Measurements from ENCODE around the gene GPR149.
"Not testable (repeated sequence)": the region's sequence is repeated elsewhere in the genome, so short reads cannot be mapped to it uniquely, and the experiment has no call there.

GPR149 gene, protein sequence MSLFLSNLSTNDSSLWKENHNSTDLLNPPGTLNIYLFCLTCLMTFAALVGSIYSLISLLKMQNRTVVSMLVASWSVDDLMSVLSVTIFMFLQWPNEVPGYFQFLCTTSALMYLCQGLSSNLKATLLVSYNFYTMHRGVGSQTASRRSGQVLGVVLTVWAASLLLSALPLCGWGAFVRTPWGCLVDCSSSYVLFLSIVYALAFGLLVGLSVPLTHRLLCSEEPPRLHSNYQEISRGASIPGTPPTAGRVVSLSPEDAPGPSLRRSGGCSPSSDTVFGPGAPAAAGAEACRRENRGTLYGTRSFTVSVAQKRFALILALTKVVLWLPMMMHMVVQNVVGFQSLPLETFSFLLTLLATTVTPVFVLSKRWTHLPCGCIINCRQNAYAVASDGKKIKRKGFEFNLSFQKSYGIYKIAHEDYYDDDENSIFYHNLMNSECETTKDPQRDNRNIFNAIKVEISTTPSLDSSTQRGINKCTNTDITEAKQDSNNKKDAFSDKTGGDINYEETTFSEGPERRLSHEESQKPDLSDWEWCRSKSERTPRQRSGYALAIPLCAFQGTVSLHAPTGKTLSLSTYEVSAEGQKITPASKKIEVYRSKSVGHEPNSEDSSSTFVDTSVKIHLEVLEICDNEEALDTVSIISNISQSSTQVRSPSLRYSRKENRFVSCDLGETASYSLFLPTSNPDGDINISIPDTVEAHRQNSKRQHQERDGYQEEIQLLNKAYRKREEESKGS

DNA sequence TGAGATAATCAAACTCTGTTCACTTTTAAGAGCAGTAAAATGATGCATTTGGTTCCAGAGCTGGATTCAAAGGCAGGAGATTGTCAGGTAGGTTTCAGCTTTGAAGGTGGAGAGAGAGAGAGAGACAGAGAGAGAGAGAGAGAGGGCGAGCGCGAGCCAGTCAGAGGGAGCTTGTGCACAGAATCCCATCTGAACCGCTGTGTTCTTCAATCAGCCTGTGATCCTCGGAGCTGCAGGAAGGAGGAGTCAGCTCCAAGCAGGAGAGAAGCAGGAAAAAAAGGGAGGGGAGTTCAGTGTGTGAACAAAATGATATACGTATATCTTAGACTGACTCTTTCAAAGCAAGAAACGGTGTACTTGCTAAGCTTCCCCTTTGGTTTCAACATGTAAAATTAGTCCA, at the start of gene GPR149:
TSS of gene GPR149 (minus strand) at position 177 of the 400 bp plus-strand sequence. CDS start 575 bp downstream, outside the sequence.
- DNase-seq = no peak

DNA sequence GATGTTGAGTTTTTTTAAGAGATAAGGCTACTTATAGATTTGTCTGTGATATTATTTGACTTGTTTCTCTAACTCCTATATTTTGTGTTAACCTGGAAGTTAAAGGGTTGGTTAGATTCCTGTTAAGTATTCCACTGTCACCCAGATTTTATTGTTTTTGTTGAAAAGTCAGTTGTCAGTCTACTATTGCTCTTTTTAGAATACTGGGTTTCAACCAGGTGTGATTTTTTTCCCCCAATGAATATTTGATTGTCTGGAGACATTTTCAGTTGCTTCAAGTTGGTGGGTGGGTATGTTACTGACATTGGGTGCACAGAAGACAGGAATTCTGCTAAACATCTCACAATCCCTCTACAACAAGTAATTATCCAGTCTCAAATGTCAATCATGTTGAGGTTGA, 43.8 kb upstream of the GPR149 start:
- DNase-seq = no peak

DNA sequence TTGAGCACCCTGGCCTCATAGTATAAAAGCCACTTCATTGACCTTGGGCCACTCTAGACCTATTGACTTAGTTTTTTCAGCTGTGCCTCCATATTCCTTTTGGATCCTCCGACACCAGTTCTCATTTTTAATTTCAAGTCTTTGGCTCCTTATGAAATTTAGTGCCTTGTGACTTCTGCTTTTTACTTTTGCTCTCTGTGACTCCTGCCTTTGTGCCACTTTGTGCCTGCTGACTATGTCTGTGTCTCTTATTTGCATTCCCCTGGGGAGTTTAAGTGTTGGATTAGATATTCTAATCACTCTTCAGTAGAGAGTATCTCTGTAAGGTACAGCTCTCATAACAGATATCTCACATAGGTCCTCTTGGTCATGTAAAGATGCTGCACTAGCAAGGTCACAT, 39.6 kb upstream of the GPR149 start:
- no peak for DNase-seq

DNA sequence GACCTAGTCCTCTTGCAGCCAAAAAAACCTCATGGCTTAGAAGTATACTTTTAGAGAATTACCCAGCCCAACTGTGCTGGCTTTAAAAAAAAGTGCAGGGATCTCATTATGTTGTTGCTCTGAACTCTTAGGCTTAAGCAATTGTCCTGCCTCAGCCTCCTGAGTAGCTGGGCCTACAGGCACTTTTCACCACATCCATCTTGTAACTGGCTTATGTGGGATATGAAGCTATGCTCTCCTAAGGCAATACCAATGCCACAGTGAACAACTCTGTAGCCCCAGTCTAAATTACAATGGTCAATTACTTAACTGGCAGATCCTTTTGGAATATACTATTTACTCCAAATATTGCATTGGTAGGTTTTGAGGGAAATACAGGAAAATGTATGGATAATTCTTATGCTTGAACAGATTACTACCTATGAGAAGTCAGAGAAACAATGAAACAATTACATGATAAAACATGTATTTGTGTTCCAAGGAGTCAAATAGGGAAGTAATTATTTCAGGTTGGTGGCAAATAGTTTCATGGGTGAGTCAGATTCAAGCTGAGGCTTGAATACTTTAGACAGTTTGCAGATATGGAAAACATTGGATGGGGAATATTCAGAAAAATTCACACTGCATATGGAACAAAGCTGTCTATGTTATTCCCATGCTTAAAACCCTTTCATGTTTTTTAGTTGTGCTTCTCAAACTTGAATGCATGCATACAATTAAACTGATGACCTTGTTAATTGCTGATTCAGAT, 34.6 kb upstream of the GPR149 start:
- no peak for DNase-seq

DNA sequence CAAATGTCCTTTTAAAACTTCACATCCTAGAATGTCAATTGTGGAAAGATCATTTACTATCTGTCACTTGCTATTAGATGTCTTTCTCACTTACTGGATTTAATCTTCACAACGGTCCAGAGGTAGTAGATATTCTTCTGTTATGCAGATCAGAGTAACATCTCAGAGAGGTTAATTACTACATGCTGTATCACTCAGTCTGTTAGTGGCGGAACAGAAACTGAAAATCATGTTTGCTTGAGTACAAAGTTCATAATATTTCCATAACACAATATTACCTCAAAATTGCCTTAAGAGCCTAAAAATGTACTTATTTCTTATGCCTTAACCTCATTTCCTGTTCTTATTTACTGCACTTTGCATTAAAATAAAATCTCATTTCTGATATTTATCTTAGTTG, 28.6 kb upstream of the GPR149 start:
- DNase-seq = no peak

- DNase-seq = not testable (repeated sequence)
Measured at GRCh38 chr3:154439081-154439480, 9.1 kb upstream of the GPR149 start.

DNA sequence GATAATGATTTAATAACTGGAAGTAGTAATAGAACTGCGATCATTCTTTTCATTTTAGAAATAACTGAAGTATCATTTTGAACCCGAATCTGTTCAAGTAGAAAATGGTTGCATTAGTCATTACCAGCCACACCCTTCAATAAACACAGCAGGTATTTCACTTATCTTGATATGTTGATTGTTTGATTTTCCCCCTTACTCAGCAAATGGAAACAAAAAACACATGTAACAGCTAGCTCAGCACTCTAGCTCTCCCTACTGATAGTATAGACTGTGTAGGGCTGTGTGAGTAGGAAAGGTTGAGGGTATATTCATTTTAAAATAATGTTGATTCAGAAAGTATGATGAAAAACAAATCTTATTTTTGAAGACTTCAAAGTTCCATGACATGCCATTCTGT, 1.1 kb upstream of the GPR149 start:
- DNase-seq = no peak

- DNase-seq = no peak
Measured at GRCh38 chr3:154428286-154429206, 1.4 kb downstream of the GPR149 start.

- no peak for DNase-seq
Measured at GRCh38 chr3:154427685-154428285, 2.2 kb downstream of the GPR149 start.

GRCh38 chr3:154422694-154423093, 7.3 kb downstream of the GPR149 start:
- DNase-seq = no peak

DNA sequence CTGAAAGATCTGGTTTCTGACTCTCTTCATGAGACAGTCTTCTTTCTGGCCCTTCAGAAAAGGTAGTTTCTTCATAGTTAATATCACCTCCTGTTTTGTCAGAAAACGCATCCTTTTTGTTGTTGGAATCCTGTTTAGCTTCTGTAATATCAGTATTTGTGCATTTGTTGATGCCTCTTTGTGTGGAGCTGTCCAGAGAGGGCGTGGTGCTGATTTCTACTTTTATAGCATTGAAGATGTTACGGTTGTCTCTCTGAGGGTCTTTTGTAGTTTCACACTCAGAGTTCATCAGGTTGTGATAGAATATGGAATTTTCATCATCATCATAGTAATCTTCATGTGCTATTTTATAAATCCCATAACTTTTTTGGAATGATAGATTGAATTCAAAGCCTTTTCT, 8.9 kb downstream of the GPR149 start:
- DNase-seq = no peak

DNA sequence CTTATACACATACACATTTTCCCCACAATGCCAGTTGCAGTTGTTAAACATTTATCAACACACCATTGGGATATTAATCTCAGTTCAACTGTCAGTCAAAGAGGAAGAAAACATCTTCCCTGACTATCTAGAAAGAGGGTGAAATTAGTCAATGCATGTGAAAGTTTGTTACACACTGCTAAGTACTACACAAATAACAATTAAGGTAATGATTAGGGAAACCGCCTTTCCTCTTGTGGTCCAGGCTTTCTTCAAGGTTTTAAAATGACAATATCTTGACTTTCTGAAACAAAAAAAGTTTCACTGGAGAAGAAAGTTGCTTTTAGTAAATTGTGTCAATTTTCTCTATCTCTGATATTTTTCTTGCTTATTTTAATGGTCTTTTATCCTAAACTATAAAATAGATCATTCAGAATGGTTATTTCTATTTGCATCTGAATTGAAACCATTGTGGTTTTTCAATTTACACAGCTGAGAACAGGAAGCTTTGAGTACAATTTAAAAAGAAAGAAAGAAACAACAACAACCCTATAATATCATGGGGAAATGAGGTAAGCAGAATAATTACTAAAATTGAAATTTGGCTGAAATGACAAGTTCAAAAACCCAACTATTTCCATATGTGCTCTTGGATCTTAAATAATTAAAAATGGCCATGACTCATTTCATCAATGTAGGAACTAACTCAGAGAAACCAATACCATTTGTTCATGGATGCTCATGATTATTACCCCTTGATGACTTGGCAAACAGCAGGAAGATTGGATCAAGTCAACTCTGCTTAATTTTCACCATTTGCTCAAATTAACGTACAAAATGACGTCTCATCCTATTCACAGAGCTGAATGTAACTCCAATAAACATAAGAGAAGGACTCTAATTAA, 31.7 kb downstream of the GPR149 start:
- no peak for DNase-seq

DNA sequence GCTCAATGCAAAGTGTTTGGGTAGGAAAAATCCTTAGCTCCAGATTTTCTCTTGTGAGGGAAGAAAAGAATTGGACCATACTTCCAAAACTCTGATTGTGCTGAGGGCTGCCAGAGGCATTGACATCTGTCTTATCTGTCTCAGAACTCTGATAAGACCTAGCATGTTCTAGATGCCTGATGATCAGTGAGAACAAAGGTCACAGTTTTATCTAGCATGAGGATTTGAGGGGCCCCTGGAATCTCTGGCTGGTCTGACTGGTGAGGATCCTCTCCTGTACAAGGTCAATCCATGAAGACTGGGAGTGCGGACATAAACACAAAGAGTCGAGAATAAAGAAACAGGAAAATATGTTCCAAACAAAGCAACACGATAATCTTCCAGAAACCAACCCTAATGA, 40.1 kb downstream of the GPR149 start:
- no peak for DNase-seq

DNA sequence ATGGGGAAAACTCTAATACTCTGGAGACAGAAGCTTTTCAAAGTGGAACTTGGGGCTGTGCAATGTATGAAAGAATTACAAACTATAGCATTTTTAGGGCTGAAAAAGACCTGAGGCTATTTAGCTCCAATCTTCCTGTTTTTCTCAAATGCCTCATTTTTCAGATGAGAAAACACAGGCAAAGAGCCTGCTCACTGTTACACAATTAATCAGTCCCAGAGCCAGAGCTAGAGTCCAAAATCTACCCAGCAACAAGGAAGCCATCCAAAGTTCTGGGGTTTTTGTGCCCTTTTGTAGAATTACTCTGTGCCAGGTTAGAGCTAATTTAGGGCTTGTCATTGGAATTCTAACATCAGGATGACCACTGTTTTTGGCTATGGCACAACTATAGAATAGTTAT, 45.5 kb downstream of the GPR149 start:
- no peak for DNase-seq

GRCh38 chr3:154378311-154378710, 51.7 kb downstream of the GPR149 start:
- no peak for DNase-seq

- no peak for DNase-seq
Measured at GRCh38 chr3:154367221-154367620, 62.8 kb downstream of the GPR149 start.

DNA sequence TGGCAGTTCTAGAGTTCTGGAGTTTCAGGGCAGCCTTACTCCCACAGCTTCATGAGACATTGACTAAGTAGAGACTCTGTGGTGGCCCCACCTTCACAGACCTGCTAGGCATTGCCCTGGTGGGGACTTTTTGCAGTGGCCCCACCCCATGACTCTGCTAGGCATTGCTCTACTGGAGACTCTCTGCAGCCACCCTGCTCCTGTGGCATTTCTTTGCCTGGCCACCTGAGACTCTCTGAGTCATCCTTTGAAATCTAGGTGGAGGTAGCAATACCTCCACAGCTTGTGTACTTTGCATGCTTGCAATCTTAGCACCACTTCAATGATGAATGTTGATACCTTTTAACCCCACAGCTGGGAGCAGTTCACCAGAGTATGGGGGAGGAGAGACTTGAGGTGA, 65.1 kb downstream of the GPR149 start:
- DNase-seq = no peak

GRCh38 chr3:154361099-154361498, 68.9 kb downstream of the GPR149 start:
- DNase-seq = no peak

DNA sequence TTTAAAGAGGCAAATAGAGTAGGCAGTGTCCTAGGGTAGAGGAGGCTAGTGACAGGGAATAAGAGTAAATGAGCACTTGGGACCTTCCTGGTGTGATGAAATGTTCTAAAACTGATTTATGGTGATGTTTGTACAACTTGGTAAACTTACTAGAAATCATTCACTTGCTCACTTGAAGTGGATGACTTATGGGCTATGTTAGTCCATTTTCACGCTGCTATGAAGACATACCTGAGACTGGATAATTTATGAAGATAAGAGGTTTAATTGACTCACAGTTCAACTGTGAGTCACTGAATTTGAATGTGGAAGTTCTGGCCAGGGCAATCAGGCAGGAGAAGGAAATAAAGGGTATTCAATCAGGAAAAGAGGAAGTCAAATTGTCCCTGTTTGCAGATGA, 74.0 kb downstream of the GPR149 start:
- DNase-seq = no peak

DNA sequence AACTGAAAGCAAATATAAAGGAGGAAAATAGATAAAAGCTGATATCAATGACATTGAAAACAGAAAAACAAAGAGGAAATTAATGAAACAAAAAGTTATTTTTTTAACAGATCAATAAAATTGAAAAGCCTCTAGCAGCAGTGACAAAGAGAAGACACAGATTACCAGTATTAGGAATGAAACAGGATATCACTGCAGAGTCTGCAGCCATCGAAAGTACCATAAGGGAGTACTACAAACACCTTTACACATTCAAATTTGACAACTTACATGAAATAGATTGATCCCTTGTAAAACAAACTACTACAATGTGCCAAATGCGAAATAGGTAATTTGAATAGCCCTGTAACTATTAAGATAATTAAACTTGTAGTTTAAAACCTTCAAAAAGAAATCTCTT, 80.8 kb downstream of the GPR149 start:
- no peak for DNase-seq

Data from activated effector memory CD4-positive, alpha-beta T cell treated with Interleukin-2 at 50 U/mL for 16 hours (primary cell).